GM23338 (cell line): ENCODE measurements around the gene ABCD2. TPM values are rescaled to one million over a fixed set of nuclear protein-coding genes. Genes with fewer than 3 reads are reported as not detected.

Source experiments
- ATAC-seq: fragments of 200-7000 bp; cut with Tn5 transposase; 3 replicates; pipeline ENCODE4 v1.9.1; 2020
- DNase-seq: peaks from one replicate; pipeline ENCODE4 v3.0.0-alpha.2; 2015; ENCODE audit warnings: low spot score
- H2AFZ ChIP-seq: fragments of 200-600 bp; sonication (generic); 2 replicates; pipeline ENCODE4 v1.8.0; 2016; ENCODE audit warnings: antibody characterized with exemption, mild to moderate bottlenecking, moderate library complexity
- H3F3A ChIP-seq: fragments of 200-600 bp; sonication (generic); replicated peaks from 2 replicates; pipeline ENCODE4 v1.8.0; 2017; ENCODE audit warnings: antibody characterized with exemption, mixed run types, low read depth
- H3K27ac ChIP-seq: fragments of 200-600 bp; sonication (generic); 2 replicates; pipeline ENCODE4 v1.6.1; 2016; ENCODE audit warnings: low read depth
- H3K27me3 ChIP-seq: fragments of 200-600 bp; sonication (generic); 2 replicates; pipeline ENCODE4 v1.8.0; 2016; ENCODE audit warnings: mild to moderate bottlenecking, mixed run types, moderate library complexity; ENCODE audit not compliant: insufficient read depth
- H3K36me3 ChIP-seq: fragments of 200-600 bp; sonication (generic); 2 replicates; pipeline ENCODE4 v1.8.0; 2016; ENCODE audit warnings: mild to moderate bottlenecking; ENCODE audit not compliant: insufficient read depth
- H3K4me1 ChIP-seq: fragments of 200-600 bp; sonication (generic); 2 replicates; pipeline ENCODE4 v1.8.0; 2016; ENCODE audit warnings: mild to moderate bottlenecking, moderate library complexity; ENCODE audit not compliant: insufficient read depth
- H3K4me2 ChIP-seq: fragments of 200-600 bp; sonication (generic); 2 replicates; pipeline ENCODE4 v1.7.1; 2017; ENCODE audit warnings: mixed run types
- H3K4me3 ChIP-seq: fragments of 200-600 bp; sonication (generic); 2 replicates; pipeline ENCODE4 v1.6.1; 2016; ENCODE audit warnings: mixed run types
- H3K79me2 ChIP-seq: fragments of 200-600 bp; sonication (generic); replicated peaks from 2 replicates; pipeline ENCODE4 v1.8.0; 2017; ENCODE audit warnings: mild to moderate bottlenecking; ENCODE audit not compliant: insufficient read depth
- H3K9me2 ChIP-seq: fragments of 200-600 bp; sonication (generic); 2 replicates; pipeline ENCODE4 v1.8.0; 2017; ENCODE audit not compliant: insufficient read depth
- H4K20me1 ChIP-seq: fragments of 200-600 bp; sonication (generic); replicated peaks from 2 replicates; pipeline ENCODE4 v1.8.0; 2017; ENCODE audit warnings: mild to moderate bottlenecking; ENCODE audit not compliant: insufficient read depth
- H3K27ac Mint-ChIP-seq: 2 replicates; pipeline ENCODE4 v1.8.0; 2020; ENCODE audit warnings: inconsistent platforms, mild to moderate bottlenecking, moderate library complexity, mixed read lengths
- H3K27me3 Mint-ChIP-seq: 3 replicates; pipeline ENCODE4 v1.8.0; 2022; ENCODE audit warnings: low read depth, mild to moderate bottlenecking, moderate library complexity, mixed read lengths, inconsistent platforms; ENCODE audit not compliant: insufficient read depth, poor library complexity
- H3K36me3 Mint-ChIP-seq: 3 replicates; pipeline ENCODE4 v1.8.0; 2021; ENCODE audit warnings: low read depth, mild to moderate bottlenecking, inconsistent platforms, moderate library complexity, mixed read lengths
- H3K4me1 Mint-ChIP-seq: 3 replicates; pipeline ENCODE4 v1.8.0; 2020; ENCODE audit warnings: mild to moderate bottlenecking, inconsistent platforms, mixed read lengths
- H3K4me3 Mint-ChIP-seq: 3 replicates; pipeline ENCODE4 v1.8.0; 2021; ENCODE audit warnings: moderate library complexity, mild to moderate bottlenecking, inconsistent platforms, mixed read lengths
- H3K9me3 Mint-ChIP-seq: 3 replicates; pipeline ENCODE4 v1.8.0; 2020; ENCODE audit warnings: moderate library complexity, mild to moderate bottlenecking, inconsistent platforms, mixed read lengths
- CREB1 ChIP-seq: fragments of 250-450 bp; sonication (Bioruptor Pico); IDR thresholded peaks from 2 replicates; pipeline ENCODE4 v1.5.0; 2020; ENCODE audit warnings: low read depth, mild to moderate bottlenecking, moderate library complexity
- EZH2 ChIP-seq: fragments of 200-600 bp; sonication (generic); IDR thresholded peaks from one replicate; pipeline ENCODE4 v1.8.0; 2017; ENCODE audit warnings: antibody characterized with exemption, mild to moderate bottlenecking, low read depth; ENCODE audit not compliant: unreplicated experiment
- EZH2phosphoT487 ChIP-seq: fragments of 200-600 bp; sonication (generic); IDR thresholded peaks from one replicate; pipeline ENCODE4 v1.8.1; 2018; ENCODE audit warnings: antibody characterized with exemption; ENCODE audit not compliant: unreplicated experiment
- JUNB ChIP-seq: IDR thresholded peaks from one replicate; pipeline ENCODE4 v1.6.1; 2016; ENCODE audit warnings: antibody characterized with exemption; ENCODE audit not compliant: unreplicated experiment
- NANOG ChIP-seq: IDR thresholded peaks from 2 replicates; pipeline ENCODE4 v1.6.1; 2016; ENCODE audit warnings: antibody characterized with exemption, borderline replicate concordance
- POLR2AphosphoS5 ChIP-seq: IDR thresholded peaks from 2 replicates; pipeline ENCODE4 v1.6.1; 2016; ENCODE audit warnings: antibody characterized with exemption, low read depth
- STAT1 ChIP-seq: IDR thresholded peaks from one replicate; pipeline ENCODE4 v1.6.1; 2016; ENCODE audit warnings: antibody characterized with exemption; ENCODE audit not compliant: unreplicated experiment
- ZNF114 ChIP-seq: fragments of 250-450 bp; sonication (Bioruptor Pico); IDR thresholded peaks from 2 replicates; pipeline ENCODE4 v1.5.0; 2020; ENCODE audit warnings: mild to moderate bottlenecking, moderate library complexity
- ZNF331 ChIP-seq: fragments of 250-450 bp; sonication (Bioruptor Pico); IDR thresholded peaks from 2 replicates; pipeline ENCODE4 v1.5.0; 2020; ENCODE audit warnings: low read depth, mild to moderate bottlenecking, moderate library complexity
- polyA plus RNA-seq: library from polyadenylated mRNA; unstranded; fragments of >200 nt; fragmentation: Nextera tagmentation; extraction: Ambion mirVana; gene quantifications from 2 replicates; pipeline ENCODE4 v1.2.1, GENCODE V29; 2016
- total RNA-seq: library from RNA; depleted of rRNA; stranded (reverse); fragments of >200 nt; shearing (Covaris generic); gene quantifications from 2 replicates; pipeline ENCODE4 v1.2.3, GENCODE V29; 2014
- TF ChIP-seq, protein P1 (sequence below): IDR thresholded peaks from one replicate; pipeline ENCODE4 v1.6.1; 2018; ENCODE audit warnings: antibody characterized with exemption; ENCODE audit not compliant: unreplicated experiment
- TF ChIP-seq, protein P2 (sequence below): IDR thresholded peaks from 2 replicates; pipeline ENCODE4 v1.6.1; 2016; ENCODE audit warnings: antibody characterized with exemption
- TF ChIP-seq, protein P3 (sequence below): fragments of 250-450 bp; sonication (Bioruptor Pico); IDR thresholded peaks from 2 replicates; pipeline ENCODE4 v1.5.0; 2020; ENCODE audit warnings: mild to moderate bottlenecking, moderate library complexity
- TF ChIP-seq, protein P4 (sequence below), 2 experiments: fragments of 200-600 bp in 1 of 2; sonication (generic) in 1 of 2; conservative IDR thresholded peaks; 2 replicates each; pipeline versions ENCODE4 v1.5.1 to v1.6.1; 2016 to 2017; ENCODE audit warnings: antibody characterized with exemption in 2 of 2, low read depth in 2 of 2, mild to moderate bottlenecking in 2 of 2, moderate library complexity in 1 of 2

Gene ABCD2
- total and polyA plus RNA-seq, 2 experiments from 2014 or later = not detected

DNA sequence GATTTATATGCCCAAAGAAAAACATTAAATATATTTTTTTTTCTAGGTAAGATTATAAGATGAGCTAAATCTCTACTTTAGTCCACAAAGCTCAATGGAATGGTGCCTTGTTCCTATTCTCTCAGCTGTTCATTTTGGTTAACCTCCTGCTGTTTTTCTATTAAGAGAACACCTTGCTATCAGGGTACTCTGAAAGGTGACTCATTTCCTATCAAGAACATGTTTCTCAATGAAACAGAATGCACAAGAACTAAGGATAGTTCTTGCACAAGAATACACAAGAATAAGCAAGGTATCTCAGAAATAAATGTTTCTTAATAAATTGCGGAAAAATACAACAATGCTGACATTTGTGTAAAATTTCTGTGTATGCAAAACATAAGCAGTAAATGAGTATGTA lies 14.1 kb downstream of the ABCD2 start:
- no peak for ATAC-seq
- no peak overlapping the region for H3K4me3 ChIP-seq
- no peaks in the 10 kb centered on the region for H3K4me1 ChIP-seq
- H3K9me2 ChIP-seq = no peaks in the 10 kb centered on the region
- H3F3A ChIP-seq = no peaks in the 10 kb centered on the region
- no peak for DNase-seq
- H3K27ac ChIP-seq = no peak overlapping the region
- peaks cover 8% of the 10 kb centered on the region; the same call in 2 of the 3 replicates for H3K4me1 Mint-ChIP-seq
- H3K9me3 Mint-ChIP-seq = no peaks in the 10 kb centered on the region
- no peak overlapping the region for H3K27ac Mint-ChIP-seq
- H3K27me3 ChIP-seq = no peaks in the 10 kb centered on the region
- H4K20me1 ChIP-seq = no peaks in the 10 kb centered on the region
- H3K36me3 ChIP-seq = no peaks in the 10 kb centered on the region
- no peaks in the 10 kb centered on the region for H3K27me3 Mint-ChIP-seq
- H3K4me3 Mint-ChIP-seq = no peak overlapping the region
- H2AFZ ChIP-seq = no peak overlapping the region
- H3K79me2 ChIP-seq = no peaks in the 10 kb centered on the region
- no peak overlapping the region for H3K4me2 ChIP-seq
- TF ChIP-seq ZNF331 (CRISPR knock-in tag) (no peak), JUNB (no peak), EZH2 (no peak), POLR2AphosphoS5 (no peak), NANOG (no peak), STAT1 (no peak), EZH2phosphoT487 (no peak), CREB1 (CRISPR knock-in tag) (no peak), ZNF114 (CRISPR knock-in tag) (no peak)
- TF ChIP-seq, protein P1, sequence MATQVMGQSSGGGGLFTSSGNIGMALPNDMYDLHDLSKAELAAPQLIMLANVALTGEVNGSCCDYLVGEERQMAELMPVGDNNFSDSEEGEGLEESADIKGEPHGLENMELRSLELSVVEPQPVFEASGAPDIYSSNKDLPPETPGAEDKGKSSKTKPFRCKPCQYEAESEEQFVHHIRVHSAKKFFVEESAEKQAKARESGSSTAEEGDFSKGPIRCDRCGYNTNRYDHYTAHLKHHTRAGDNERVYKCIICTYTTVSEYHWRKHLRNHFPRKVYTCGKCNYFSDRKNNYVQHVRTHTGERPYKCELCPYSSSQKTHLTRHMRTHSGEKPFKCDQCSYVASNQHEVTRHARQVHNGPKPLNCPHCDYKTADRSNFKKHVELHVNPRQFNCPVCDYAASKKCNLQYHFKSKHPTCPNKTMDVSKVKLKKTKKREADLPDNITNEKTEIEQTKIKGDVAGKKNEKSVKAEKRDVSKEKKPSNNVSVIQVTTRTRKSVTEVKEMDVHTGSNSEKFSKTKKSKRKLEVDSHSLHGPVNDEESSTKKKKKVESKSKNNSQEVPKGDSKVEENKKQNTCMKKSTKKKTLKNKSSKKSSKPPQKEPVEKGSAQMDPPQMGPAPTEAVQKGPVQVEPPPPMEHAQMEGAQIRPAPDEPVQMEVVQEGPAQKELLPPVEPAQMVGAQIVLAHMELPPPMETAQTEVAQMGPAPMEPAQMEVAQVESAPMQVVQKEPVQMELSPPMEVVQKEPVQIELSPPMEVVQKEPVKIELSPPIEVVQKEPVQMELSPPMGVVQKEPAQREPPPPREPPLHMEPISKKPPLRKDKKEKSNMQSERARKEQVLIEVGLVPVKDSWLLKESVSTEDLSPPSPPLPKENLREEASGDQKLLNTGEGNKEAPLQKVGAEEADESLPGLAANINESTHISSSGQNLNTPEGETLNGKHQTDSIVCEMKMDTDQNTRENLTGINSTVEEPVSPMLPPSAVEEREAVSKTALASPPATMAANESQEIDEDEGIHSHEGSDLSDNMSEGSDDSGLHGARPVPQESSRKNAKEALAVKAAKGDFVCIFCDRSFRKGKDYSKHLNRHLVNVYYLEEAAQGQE = no peak
- TF ChIP-seq, protein P2, sequence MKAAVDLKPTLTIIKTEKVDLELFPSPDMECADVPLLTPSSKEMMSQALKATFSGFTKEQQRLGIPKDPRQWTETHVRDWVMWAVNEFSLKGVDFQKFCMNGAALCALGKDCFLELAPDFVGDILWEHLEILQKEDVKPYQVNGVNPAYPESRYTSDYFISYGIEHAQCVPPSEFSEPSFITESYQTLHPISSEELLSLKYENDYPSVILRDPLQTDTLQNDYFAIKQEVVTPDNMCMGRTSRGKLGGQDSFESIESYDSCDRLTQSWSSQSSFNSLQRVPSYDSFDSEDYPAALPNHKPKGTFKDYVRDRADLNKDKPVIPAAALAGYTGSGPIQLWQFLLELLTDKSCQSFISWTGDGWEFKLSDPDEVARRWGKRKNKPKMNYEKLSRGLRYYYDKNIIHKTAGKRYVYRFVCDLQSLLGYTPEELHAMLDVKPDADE = no peak
- TF ChIP-seq, protein P3, sequence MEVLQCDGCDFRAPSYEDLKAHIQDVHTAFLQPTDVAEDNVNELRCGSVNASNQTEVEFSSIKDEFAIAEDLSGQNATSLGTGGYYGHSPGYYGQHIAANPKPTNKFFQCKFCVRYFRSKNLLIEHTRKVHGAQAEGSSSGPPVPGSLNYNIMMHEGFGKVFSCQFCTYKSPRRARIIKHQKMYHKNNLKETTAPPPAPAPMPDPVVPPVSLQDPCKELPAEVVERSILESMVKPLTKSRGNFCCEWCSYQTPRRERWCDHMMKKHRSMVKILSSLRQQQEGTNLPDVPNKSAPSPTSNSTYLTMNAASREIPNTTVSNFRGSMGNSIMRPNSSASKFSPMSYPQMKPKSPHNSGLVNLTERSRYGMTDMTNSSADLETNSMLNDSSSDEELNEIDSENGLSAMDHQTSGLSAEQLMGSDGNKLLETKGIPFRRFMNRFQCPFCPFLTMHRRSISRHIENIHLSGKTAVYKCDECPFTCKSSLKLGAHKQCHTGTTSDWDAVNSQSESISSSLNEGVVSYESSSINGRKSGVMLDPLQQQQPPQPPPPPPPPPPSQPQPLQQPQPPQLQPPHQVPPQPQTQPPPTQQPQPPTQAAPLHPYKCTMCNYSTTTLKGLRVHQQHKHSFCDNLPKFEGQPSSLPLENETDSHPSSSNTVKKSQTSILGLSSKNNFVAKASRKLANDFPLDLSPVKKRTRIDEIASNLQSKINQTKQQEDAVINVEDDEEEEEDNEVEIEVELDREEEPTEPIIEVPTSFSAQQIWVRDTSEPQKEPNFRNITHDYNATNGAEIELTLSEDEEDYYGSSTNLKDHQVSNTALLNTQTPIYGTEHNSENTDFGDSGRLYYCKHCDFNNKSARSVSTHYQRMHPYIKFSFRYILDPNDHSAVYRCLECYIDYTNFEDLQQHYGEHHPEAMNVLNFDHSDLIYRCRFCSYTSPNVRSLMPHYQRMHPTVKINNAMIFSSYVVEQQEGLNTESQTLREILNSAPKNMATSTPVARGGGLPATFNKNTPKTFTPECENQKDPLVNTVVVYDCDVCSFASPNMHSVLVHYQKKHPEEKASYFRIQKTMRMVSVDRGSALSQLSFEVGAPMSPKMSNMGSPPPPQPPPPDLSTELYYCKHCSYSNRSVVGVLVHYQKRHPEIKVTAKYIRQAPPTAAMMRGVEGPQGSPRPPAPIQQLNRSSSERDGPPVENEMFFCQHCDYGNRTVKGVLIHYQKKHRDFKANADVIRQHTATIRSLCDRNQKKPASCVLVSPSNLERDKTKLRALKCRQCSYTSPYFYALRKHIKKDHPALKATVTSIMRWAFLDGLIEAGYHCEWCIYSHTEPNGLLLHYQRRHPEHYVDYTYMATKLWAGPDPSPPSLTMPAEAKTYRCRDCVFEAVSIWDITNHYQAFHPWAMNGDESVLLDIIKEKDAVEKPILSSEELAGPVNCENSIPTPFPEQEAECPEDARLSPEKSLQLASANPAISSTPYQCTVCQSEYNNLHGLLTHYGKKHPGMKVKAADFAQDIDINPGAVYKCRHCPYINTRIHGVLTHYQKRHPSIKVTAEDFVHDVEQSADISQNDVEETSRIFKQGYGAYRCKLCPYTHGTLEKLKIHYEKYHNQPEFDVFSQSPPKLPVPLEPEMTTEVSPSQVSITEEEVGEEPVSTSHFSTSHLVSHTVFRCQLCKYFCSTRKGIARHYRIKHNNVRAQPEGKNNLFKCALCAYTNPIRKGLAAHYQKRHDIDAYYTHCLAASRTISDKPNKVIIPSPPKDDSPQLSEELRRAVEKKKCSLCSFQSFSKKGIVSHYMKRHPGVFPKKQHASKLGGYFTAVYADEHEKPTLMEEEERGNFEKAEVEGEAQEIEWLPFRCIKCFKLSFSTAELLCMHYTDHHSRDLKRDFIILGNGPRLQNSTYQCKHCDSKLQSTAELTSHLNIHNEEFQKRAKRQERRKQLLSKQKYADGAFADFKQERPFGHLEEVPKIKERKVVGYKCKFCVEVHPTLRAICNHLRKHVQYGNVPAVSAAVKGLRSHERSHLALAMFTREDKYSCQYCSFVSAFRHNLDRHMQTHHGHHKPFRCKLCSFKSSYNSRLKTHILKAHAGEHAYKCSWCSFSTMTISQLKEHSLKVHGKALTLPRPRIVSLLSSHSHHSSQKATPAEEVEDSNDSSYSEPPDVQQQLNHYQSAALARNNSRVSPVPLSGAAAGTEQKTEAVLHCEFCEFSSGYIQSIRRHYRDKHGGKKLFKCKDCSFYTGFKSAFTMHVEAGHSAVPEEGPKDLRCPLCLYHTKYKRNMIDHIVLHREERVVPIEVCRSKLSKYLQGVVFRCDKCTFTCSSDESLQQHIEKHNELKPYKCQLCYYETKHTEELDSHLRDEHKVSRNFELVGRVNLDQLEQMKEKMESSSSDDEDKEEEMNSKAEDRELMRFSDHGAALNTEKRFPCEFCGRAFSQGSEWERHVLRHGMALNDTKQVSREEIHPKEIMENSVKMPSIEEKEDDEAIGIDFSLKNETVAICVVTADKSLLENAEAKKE = no peak
- TF ChIP-seq, protein P4, sequence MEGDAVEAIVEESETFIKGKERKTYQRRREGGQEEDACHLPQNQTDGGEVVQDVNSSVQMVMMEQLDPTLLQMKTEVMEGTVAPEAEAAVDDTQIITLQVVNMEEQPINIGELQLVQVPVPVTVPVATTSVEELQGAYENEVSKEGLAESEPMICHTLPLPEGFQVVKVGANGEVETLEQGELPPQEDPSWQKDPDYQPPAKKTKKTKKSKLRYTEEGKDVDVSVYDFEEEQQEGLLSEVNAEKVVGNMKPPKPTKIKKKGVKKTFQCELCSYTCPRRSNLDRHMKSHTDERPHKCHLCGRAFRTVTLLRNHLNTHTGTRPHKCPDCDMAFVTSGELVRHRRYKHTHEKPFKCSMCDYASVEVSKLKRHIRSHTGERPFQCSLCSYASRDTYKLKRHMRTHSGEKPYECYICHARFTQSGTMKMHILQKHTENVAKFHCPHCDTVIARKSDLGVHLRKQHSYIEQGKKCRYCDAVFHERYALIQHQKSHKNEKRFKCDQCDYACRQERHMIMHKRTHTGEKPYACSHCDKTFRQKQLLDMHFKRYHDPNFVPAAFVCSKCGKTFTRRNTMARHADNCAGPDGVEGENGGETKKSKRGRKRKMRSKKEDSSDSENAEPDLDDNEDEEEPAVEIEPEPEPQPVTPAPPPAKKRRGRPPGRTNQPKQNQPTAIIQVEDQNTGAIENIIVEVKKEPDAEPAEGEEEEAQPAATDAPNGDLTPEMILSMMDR (conservative IDR thresholded peaks at IDR 0.05; ENCODE audit: low read depth in 2 of 2) = no peak
- no peaks in the 10 kb centered on the region for H3K36me3 Mint-ChIP-seq
